SK-MEL-5 (cell line): ENCODE data around the gene RPRML. TPM values are rescaled to one million over a fixed set of nuclear protein-coding genes. Genes with fewer than 3 reads are reported as not detected.
"Not testable (repeated sequence)": the region's sequence is repeated elsewhere in the genome, so short reads cannot be mapped to it uniquely, and the experiment has no call there.

Source experiments
- DNase-seq: peaks from one replicate; pipeline ENCODE4 v3.0.0-alpha.2; 2016; ENCODE audit warnings: low read depth, low spot score
- in situ Hi-C: cut with HindIII; loops from 2 replicates; pipeline ENCODE4 v1.10.0; 2016; ENCODE audit warnings: low sequenced_read_pairs, high pct_unique_total_duplicates, low pct_unique_long_range_greater_than_20kb
- polyA plus RNA-seq, 2 experiments: library from polyadenylated mRNA; depleted of rRNA; stranded (reverse); fragments of >200 nt; gene quantifications; 2 replicates each; pipeline ENCODE4 v1.2.3, GENCODE V29; 2015
- total RNA-seq: library from RNA; depleted of rRNA; stranded (reverse); fragments of >200 nt; shearing (Covaris generic); gene quantifications from 2 replicates; pipeline ENCODE4 v1.2.3, GENCODE V29; 2014; rRNA removed

The RPRML gene
- total RNA-seq, result not detected in 2 replicates
- 0.40 and 0.57 TPM in 2 replicates for polyA plus RNA-seq (2015; cell fraction: cytosol; rRNA removed)
- polyA plus RNA-seq (2015; cell fraction: nucleus; rRNA removed), result 1.5 TPM in 1 of 2 replicates, not detected in the other

DNA sequence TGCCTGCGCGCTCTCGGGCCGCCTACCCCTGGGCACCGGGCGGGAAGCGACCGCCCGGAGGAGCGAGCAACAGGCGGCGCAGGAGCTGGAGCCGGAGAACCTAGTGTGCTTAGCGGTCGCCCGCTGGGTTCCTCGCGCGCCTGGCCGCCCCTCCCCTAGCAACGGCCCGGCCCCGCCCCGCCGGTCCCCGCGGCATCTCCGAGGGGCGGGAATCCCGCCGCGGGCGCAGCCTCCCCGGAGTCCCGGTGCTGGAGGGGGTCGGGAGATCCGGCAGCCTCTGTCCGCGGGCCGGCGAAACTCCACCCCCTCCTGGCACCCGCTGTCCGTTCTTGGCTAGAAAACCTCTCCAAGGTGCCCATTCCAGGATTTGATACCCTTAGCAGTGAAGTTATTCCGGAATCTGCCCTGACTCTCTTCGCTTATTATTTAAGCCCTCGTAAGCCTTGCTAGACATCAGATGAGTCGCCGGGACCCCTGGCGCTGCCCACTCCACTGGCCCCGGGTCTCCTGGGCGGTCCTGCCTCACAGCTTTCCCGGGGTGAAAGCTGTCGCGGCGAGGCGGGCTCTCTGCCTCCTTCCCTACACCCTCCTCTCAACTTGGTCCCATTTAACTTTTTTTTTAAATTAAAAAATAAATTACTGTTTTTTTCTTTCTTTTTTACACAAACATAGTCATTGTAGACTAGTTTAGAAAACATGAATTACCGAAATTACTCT, at the start of gene RPRML:
TSS of gene RPRML (minus strand) at position 107 of the 717 bp plus-strand sequence. CDS start 246 bp downstream, outside the sequence.
- in situ Hi-C loops, result no loop called here
- peak; percentile 30 for DNase-seq

DNA sequence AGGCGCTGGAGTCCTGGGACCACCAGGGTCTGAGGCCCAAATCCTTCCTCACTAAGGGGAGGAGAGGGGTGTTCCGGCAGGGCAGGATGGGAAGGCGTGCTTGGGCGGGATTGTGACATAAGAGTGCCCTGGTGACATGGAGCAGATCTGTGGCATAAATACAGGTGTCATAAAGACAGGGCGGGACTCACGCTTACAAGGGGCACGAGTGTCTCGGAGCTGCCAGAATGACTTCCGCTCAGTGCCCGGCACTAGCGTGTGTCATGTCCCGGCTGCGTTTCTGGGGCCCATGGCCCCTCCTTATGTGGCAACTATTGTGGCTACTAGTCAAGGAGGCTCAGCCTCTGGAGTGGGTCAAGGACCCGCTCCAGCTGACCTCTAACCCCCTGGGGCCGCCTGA, 37.9 kb upstream of the RPRML start:
- DNase-seq, in situ Hi-C loops: not testable (repeated sequence)

DNA sequence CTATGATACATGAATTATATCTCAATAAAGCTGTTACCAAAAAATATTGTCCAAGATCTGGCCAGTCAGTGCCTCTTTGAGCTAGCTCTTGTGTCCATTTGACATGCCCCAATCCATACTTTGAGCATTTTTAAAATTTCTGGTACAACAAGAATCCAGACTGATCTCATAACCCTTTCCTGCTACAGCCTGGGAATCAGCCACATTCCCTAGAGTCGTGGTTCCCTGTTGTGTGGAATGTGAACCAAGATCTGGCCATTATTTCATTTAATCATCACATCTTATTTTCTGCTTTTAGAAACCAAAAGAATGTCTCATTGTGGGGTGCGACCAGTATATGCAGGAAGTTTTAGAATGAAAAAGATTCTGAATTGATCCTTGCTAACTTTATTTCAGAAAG, 34.3 kb upstream of the RPRML start:
- in situ Hi-C loops, result no loop called here
- no peak for DNase-seq

DNA sequence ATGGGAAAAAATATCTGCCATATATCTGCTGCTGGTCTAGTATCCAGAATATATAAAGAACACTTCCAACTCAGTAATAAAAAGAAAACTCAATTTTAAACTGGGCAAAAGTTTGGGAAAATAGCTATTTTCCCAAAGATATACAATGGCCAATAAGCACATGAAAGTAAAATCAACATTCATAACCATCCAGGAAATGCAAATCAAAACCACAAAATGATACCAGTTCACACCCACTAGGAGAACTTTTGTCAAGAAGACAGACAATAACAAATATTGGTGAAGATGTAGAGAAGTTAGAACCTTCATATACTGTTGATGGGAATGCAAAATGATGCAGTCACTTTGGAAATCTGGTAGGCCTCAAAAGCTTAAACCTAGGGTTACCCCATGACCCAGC, 33.4 kb upstream of the RPRML start:
- in situ Hi-C loops, result no loop called here
- DNase-seq, result no peak

DNA sequence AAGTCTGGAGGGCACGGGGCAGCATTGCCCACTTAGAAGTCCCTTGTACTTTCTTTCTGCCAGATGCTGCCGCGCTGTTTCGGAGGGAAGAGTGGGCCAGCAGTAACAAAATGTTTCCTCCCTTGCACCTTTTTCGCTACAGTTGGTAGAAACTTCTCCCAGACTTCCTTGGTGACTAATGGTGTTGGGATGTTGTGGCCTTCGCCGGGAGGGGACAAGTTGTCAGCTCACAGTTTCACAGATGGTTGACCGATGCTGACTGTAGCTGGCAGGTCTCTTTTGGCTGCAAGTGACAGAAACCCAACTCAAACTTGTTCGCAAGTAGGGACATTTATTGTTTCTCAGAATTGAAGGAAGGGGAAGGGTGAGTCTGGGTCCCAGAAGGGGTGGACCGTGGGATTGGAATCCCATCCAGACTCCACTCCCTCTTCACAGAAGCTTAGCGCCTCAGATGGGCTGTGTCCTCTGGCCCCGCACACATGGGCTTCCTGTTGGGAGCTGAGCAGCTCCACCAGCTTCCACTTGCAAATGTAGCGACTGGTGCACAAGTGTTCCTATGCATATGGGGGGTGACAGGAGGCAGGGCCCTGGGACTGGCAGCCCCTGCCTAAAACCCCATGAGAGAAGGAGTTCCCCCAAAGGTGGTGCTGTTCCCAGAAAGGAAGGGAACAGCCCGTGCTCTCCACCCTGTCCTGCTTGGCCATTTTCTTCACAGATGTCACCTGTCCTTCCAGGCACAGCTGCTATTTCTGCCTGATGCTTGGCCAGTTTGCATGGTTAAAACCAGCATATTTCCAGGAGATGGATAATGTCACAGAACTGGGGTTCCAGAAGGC, 30.9 kb upstream of the RPRML start:
- in situ Hi-C loops, result no loop called here
- no peak for DNase-seq

DNA sequence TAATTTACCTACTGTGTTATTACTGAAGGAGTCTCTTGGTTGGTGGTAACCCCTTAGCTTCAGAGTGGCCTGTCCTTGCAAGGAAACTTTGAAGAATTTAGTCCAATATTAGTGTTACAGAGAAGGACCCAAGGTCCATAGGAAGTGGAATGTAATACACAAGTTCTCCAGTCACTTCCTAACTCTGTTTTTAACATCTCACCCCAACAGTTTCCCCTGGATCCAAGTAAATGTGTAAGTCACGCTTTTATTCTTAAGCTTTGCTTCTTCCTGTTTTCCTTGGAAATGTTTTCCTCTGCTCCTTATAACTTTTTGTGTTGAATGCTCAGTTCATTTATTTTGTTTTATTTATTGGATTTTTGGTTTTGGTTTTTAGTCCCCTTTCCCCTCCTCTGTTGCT, 25.9 kb upstream of the RPRML start:
- DNase-seq, result no peak
- in situ Hi-C loops, result no loop called here

DNA sequence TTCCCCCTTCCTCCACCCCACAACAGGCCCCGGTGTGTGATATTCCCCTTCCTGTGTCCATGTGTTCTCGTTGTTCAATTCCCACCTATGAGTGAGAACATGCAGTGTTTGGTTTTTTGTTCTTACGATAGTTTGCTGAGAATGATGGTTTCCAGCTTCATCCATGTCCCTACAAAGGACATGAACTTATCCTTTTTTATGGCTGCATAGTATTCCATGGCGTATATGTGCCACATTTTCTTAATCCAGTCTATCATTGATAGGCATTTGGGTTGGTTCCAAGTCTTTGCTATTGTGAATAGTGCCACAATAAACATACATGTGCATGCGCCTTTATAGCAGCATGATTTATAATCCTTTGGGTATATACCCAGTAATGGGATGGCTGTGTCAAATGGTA, 24.8 kb upstream of the RPRML start:
- DNase-seq, in situ Hi-C loops: not testable (repeated sequence)

DNA sequence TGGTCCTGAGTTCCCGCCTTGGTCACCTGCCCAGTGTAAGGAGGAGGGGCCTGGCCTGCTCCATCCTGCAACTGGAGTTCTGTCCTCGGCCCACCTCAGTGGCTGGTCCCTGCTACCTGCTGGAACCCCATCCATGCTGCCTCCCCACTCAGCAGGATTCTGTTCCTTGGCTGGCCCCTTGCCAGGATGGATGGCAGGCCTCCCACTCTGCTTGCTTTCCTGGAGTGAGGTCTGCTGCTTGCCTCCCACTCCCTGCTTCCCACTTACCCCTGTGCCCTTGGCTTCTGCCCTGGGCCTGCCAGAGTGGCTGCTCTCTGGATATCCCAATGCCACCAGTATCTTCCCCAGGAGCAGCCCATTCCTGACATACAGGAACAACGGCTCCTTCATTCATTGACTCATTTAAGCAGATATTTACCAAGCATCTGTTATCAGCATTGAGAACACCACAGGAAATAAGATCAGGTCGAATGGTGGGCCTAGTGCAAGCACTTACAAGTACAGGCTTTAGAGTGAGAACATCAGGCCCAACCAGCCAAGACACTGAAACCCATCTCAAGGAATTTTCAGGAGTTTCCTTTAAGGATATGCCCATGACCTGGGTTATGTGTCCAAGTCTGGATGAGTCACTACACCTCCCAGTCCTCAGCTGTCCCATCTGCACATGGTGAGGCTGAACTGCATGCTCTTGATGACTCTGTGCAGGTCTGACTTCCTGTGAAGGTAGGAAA, 17.0 kb upstream of the RPRML start:
- in situ Hi-C loops, result no loop called here
- DNase-seq, result no peak

DNA sequence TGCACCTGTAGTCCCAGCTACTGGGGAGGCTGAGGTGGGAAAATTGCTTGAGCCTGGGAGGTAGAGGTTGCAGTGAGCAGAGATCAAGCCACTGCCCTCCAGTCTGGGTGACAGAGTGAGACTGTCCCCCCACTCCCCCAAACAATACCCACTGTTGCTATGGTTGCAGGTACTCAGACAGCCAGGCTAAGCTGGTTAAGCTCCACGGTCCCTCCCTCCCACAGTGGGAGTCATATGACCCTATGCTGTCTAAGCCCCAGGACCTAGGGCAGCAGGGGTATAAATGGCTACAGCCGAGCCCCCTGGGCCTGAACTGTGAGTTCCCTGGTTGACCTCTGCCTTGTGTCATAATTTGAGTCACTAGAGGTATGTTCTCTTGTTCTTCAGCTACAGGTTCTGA, 15.9 kb upstream of the RPRML start:
- DNase-seq, result no peak
- in situ Hi-C loops, result no loop called here

DNA sequence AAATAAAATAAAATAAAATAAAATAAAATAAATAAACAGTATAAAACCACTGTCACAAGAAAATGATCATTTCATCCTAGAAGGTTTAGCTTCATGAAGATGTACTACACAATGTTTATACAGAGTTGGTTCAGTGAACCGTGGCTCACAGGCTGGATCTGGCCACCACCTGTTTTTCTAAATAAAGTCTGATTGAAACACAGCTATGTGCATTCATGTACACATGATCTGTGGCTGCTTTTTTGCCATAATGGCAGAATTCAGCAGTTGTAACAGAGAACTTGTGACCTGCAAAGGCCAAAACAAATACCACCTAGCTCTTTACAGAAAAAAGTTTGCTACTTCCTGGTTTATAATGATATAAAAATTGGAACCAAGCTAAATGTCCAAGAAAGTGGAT, 12.6 kb upstream of the RPRML start:
- in situ Hi-C loops, result no loop called here
- DNase-seq, result no peak

DNA sequence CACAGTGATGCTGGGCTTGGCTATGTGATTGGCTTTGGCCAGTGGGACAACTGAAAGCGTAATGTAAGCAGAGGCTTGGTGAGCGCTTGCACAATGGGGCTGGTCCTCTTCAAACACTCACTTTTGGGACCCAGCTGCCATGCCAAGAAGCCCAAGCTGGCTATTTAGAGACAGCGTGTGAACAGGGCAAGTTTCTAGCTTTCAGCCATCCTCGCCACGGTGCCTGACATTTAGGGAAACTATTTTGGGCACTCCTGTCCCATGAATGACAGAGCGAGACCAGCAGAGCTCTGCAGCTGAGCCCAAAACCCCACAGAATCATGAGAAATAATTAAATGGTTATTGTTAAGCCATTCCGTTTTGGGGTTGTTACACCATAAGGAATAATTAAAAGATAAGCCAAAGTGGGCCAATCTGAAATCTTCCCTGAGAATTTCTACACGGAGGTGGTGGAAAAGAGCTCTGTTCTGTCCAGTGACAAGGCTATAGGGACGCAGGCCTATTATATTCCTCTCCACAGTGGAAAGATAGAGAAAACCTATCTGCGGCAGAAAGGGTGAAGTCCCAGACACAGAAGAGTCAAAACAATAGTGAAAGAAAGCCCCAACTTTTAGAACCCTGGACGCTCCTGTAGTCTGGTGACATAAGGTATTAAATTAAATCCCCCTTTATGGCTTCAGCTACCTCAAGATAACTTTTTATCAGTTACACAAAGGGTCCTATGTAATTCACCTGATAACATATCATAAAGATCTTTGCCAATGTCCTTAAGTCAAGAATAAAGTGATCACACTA, 10.8 kb upstream of the RPRML start:
- DNase-seq, result no peak
- in situ Hi-C loops, result no loop called here

DNA sequence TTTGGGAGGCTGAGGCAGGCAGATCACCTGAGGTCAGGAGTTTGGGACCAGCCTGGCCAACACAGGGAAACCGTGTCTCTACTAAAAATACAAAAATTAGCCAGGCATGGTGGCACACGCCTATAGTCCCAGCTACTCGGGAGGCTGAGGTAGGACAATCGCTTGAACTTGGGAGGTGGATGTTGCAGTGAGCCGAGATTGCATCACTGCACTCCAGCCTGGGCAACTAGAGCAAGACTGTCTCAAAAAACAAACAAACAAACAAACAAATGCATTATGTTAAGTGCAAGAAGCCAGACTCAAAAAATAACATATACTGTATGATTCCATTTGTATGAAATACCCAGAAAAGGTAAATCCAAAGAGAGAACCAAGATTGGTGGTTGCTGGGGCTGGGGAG, 8.9 kb upstream of the RPRML start:
- in situ Hi-C loops, DNase-seq: not testable (repeated sequence)

DNA sequence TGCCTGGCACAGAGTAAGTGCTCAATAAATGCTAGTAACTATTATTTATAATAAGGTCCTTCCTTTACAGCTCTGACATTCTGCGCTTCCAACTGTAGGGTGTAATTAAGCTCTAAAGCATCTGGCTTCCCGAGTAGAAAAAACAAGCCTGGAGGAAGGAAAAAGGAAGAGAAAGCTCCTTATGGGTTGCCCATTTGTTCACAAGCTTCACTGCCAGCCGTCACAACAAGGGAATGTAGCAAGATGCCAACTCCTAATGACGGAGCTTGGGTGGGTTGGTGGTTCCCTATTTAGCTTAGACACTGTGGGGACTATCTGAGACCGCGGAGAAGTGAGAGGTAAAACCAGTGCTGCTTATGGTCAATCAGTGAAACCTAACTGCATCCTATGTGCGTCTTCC, 7.3 kb upstream of the RPRML start:
- in situ Hi-C loops, result no loop called here
- no peak for DNase-seq

DNA sequence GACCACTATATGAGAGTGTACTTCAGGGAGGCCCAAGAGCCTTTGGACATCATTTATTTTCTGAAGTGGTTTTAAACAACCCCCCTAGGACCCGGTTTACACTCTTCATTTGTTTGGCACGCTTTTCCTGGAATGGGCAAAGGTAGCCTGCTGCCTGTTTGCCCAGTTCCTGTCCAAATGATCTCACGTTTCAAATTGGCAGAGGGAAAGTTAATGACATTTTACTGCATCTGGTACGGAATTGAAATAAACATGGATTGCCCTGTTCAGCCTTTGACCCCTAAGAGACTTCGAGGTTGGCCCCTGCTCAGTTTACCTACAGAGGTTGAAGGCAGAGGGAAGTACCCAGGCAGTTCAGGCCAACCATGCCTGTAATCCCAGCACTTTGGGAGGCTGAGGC, 5.8 kb upstream of the RPRML start:
- in situ Hi-C loops, result no loop called here
- DNase-seq, result no peak

DNA sequence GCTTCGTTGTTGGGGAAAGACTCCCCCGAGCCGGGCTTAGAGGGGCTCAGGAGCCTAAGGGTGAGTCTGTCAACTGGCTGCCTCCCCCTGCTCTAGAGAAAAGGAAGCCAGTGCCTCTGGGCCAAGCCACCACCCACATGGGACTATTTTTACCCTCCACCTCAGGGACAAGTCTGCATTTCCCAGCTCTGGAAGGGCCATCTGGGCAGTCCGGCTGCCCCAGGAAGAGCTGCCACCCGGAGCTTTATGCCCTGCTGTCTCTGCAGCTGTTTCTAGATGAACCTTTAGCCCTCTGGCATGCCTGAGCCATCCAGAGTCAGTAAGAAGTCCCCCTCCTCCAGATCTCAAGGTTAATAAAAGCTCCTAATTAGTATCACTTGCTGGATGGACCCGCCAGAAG, 5.3 kb upstream of the RPRML start:
- in situ Hi-C loops, result no loop called here
- no peak for DNase-seq

DNA sequence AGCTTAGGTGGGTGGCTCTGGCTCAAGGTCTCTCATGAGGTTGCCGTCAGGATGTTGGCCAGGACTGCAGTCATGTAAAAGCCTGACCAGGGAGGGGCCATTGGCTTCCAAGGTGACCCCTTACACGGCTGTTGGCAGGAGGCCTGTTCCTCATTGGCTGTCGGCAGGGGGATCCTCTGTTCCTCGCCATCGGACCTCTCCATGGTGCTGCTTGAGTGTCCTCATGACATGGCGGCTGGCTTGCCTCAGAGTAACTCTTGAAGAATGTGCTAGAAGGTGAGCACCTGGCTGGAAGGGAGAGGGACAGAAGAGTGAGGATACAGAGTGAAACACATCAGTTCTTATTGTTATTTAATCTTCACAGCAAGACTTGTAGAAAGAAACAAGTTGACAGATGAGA, 4.7 kb upstream of the RPRML start:
- in situ Hi-C loops, result no loop called here
- DNase-seq, result no peak

DNA sequence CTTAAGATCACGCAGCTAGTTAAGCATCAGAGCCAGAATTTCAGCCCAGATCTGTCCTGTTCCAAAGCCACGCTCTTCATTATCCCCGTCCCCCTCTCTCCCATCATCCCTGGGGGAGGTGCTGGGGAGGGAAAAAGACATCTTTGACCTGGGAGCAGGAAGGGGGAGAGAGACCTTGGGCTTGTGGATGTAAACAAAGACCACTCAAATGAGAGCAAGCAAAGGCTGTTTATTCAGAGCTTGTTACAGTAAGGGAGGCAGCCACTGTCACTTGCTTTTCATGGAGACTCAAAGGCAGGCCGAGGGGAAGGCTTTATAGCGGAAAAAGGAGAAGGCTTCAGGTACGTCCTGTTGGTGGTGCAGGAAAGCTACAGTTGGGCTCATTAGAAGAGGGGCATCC, 3.5 kb upstream of the RPRML start:
- in situ Hi-C loops, result no loop called here
- no peak for DNase-seq
